Endothelial cell of umbilical vein (primary cell): ENCODE measurements around the gene MRNIP. TPM values are rescaled to one million over a fixed set of nuclear protein-coding genes. Genes with fewer than 3 reads are reported as not detected.
A peak's percentile ranks its signal among the peaks of the same experiment; 100 is the strongest.

ENCODE experiments used
- BruUV-seq: library from RNA; stranded (reverse); fragments of 400-500 nt; replicated peaks from 2 replicates; lab custom pipeline; 2021; lab: Mats Ljungman, UMichigan
- CTCF ChIA-PET: fragments of 300-600, 350-600 bp; sonication (Branson Sonifier 250); formaldehyde crosslinking; loops from one replicate; lab custom pipeline; 2021; ENCODE audit warnings: antibody characterized with exemption, inconsistent platforms; lab: Charles Lee
- POLR2A ChIA-PET: fragments of 300-600, 350-600 bp; sonication (Branson Sonifier 250); formaldehyde crosslinking; loops from one replicate; lab custom pipeline; 2021; ENCODE audit warnings: antibody characterized with exemption, inconsistent platforms; lab: Charles Lee
- DNase-seq: peaks from one replicate; pipeline ENCODE4 v3.0.0-alpha.2; 2011; ENCODE audit warnings: low read depth, low spot score
- FAIRE-seq: peaks from 2 replicates; lab custom pipeline; 2011; peaks lifted over from hg19 to GRCh38; lab: Jason Lieb, UNC
- H2AFZ ChIP-seq: 2 replicates; pipeline ENCODE4 v1.6.0; 2012; ENCODE audit warnings: low read depth, low read length, control low read depth, inconsistent platforms
- H3K27ac ChIP-seq: 2 replicates; pipeline ENCODE4 v1.5.1; 2011; ENCODE audit warnings: low read depth, mild to moderate bottlenecking, control low read depth, low read length, moderate library complexity; ENCODE audit not compliant: insufficient read depth
- H3K27me3 ChIP-seq, 2 experiments: 2 replicates each; pipeline versions ENCODE4 v1.6.0 to v1.6.1; 2011; ENCODE audit warnings: low read length in 2 of 2, mixed read lengths in 1 of 2; ENCODE audit not compliant: control insufficient read depth in 2 of 2, insufficient read depth in 2 of 2
- H3K36me3 ChIP-seq, 2 experiments: 2 replicates in 1 of 2; 3 replicates in 1 of 2; pipeline ENCODE4 v1.5.1; 2011; ENCODE audit warnings: low read length in 2 of 2, mild to moderate bottlenecking in 1 of 2, moderate library complexity in 1 of 2; ENCODE audit not compliant: control insufficient read depth in 2 of 2, insufficient read depth in 2 of 2; ENCODE audit errors: extremely low read depth in 1 of 2
- H3K4me1 ChIP-seq: 3 replicates; pipeline ENCODE4 v1.5.1; 2011; ENCODE audit warnings: mild to moderate bottlenecking, low read length; ENCODE audit not compliant: control insufficient read depth, insufficient read depth; ENCODE audit errors: extremely low read depth
- H3K4me2 ChIP-seq: 2 replicates; pipeline ENCODE4 v1.6.1; 2011; ENCODE audit warnings: low read length, control low read depth, mixed read lengths; ENCODE audit not compliant: insufficient read depth
- H3K4me3 ChIP-seq, 3 experiments: fragments of 200-600 bp in 1 of 3; sonication (generic), shearing (Covaris generic) in 1 of 3; replicated peaks in 1 of 3; 2 replicates each; pipeline ENCODE4 v1.5.1; 2011 to 2016; ENCODE audit warnings: control low read depth in 3 of 3, low read length in 3 of 3, mild to moderate bottlenecking in 2 of 3, inconsistent platforms in 1 of 3, low read depth in 1 of 3, moderate library complexity in 1 of 3; ENCODE audit not compliant: insufficient read depth in 1 of 3
- H3K79me2 ChIP-seq: 2 replicates; pipeline ENCODE4 v1.6.0; 2012; ENCODE audit warnings: low read length, inconsistent platforms; ENCODE audit not compliant: control insufficient read depth, insufficient read depth
- H3K9ac ChIP-seq: replicated peaks from 2 replicates; pipeline ENCODE3; 2011; ENCODE audit warnings: low read length, control low read depth; ENCODE audit not compliant: insufficient read depth; ENCODE audit errors: extremely low read depth
- H3K9me1 ChIP-seq: replicated peaks from 3 replicates; pipeline ENCODE4 v1.6.0; 2011; ENCODE audit warnings: mild to moderate bottlenecking, low read length; ENCODE audit not compliant: control insufficient read depth, insufficient read depth; ENCODE audit errors: extremely low read depth
- H3K9me3 ChIP-seq: replicated peaks from 2 replicates; pipeline ENCODE4 v1.5.1; 2012; ENCODE audit warnings: low read length, inconsistent platforms; ENCODE audit not compliant: control insufficient read depth, insufficient read depth
- H4K20me1 ChIP-seq: replicated peaks from 2 replicates; pipeline ENCODE3; 2011; ENCODE audit warnings: mild to moderate bottlenecking, low read length; ENCODE audit not compliant: control insufficient read depth, insufficient read depth; ENCODE audit errors: extremely low read depth
- CTCF ChIP-seq, 2 donors: IDR thresholded peaks; 1 replicate in 1 of 2; 2 replicates in 1 of 2; pipeline ENCODE4 v1.5.1; 2011; ENCODE audit warnings: low read length in 2 of 2, mild to moderate bottlenecking in 2 of 2, moderate library complexity in 2 of 2, control low read depth in 1 of 2, inconsistent platforms in 1 of 2, low read depth in 1 of 2; ENCODE audit not compliant: insufficient read depth in 1 of 2; ENCODE audit errors: extremely low read depth in 1 of 2
- EZH2 ChIP-seq: IDR thresholded peaks from 2 replicates; pipeline ENCODE4 v1.6.1; 2012; ENCODE audit warnings: borderline replicate concordance, low read depth, mild to moderate bottlenecking, moderate library complexity, low read length, inconsistent platforms; ENCODE audit not compliant: severe bottlenecking
- FOS ChIP-seq: IDR thresholded peaks from 2 replicates; pipeline ENCODE4 v1.6.1; 2011; ENCODE audit warnings: mild to moderate bottlenecking, low read length, moderate library complexity, borderline replicate concordance; ENCODE audit not compliant: insufficient read depth
- GATA2 ChIP-seq: IDR thresholded peaks from 2 replicates; pipeline ENCODE4 v1.7.0; 2011; ENCODE audit warnings: low read depth, mild to moderate bottlenecking, moderate library complexity, mixed read lengths, low read length; ENCODE audit not compliant: insufficient read length, insufficient read depth
- JUN ChIP-seq: IDR thresholded peaks from 2 replicates; pipeline ENCODE4 v1.6.1; 2011; ENCODE audit warnings: borderline replicate concordance, low read depth; ENCODE audit not compliant: insufficient read length, insufficient read depth
- MAX ChIP-seq: IDR thresholded peaks from 2 replicates; pipeline ENCODE4 v1.6.1; 2011; ENCODE audit not compliant: insufficient read depth, insufficient read length
- MYC ChIP-seq: IDR thresholded peaks from one replicate; pipeline ENCODE4 v1.6.1; 2011; ENCODE audit warnings: mild to moderate bottlenecking, low read depth, low read length
- POLR2A ChIP-seq: IDR thresholded peaks from 2 replicates; pipeline ENCODE4 v1.6.1; 2012; ENCODE audit warnings: low read depth, mild to moderate bottlenecking, control low read depth, low read length
- POLR2AphosphoS5 ChIP-seq: IDR thresholded peaks from 2 replicates; pipeline ENCODE4 v1.6.1; 2012; ENCODE audit warnings: low read depth, mild to moderate bottlenecking, control low read depth, low read length, moderate library complexity; ENCODE audit not compliant: insufficient read depth
- dilution Hi-C: fragments of 300-500 bp; cut with MboI; formaldehyde crosslinking; loops from one replicate; pipeline ENCODE4 v1.15.0; 2019; ENCODE audit warnings: low sequenced_read_pairs; ENCODE audit not compliant: extremely low pct_ligation_motif_present
- intact Hi-C: fragments of 100-400 bp; cut with micrococcal nuclease; formaldehyde crosslinking; loops from one replicate; pipeline ENCODE4 v1.10.0; 2022
- polyA plus RNA-seq, 4 experiments: library from polyadenylated mRNA; depleted of rRNA in 3 of 4; stranded (reverse) in 3 of 4; unstranded in 1 of 4; fragments of >200 nt; gene quantifications; 2 replicates each; pipeline versions ENCODE4 v1.2.1 to v1.2.3, GENCODE V29; 2011 to 2012; ENCODE audit warnings: missing spikeins in 1 of 4
- total RNA-seq: library from RNA; stranded (reverse); gene quantifications from 2 replicates; pipeline ENCODE4 v1.2.3, GENCODE V29; 2021

Gene MRNIP
- total and polyA plus RNA-seq, 2 donors (not counting 3 experiments of a cell fraction or from before 2014, with no cell fraction given): 17.1 to 19.1 TPM

GRCh38 chr5:179802207-179802883 is 56.3 kb downstream of the MRNIP start:
- Histone ChIP-seq H3K27me3 (no peaks in the 10 kb centered on the region), H3K9ac (no peak overlapping the region), H4K20me1 (no peaks in the 10 kb centered on the region), H3K9me1 (no peaks in the 10 kb centered on the region), H3K79me2 (peaks cover 33% of the 10 kb centered on the region), H3K27ac (no peak overlapping the region), H3K4me1 (peaks cover 19% of the 10 kb centered on the region), H3K9me3 (no peaks in the 10 kb centered on the region), H2AFZ (no peak overlapping the region), H3K36me3 (peaks cover 10 to 39% of the 10 kb centered on the region in 2 experiments), H3K4me2 (no peak overlapping the region), H3K4me3 (no peak overlapping the region)
- BruUV-seq: no TSS peak
- dilution Hi-C loops (no loop called here), intact Hi-C loops (loop anchor here (1.0 to 5.0 kb wide), 4 partner anchors 104 to 288 kb away; partner anchors contain the start of genes RNF130 and TBC1D9B)
- TF ChIP-seq MAX (no peak), MYC (no peak), CTCF (IDR thresholded peaks at IDR 0.05; ENCODE audit: extremely low read depth in 1 of 2, insufficient read depth in 1 of 2, low read depth in 1 of 2, low read length in 2 of 2) (no peak), POLR2A (no peak), POLR2AphosphoS5 (no peak), EZH2 (no peak), FOS (no peak), GATA2 (no peak), JUN (no peak)
- ChIA-PET POLR2A (interaction anchor here (0.6 to 2.5 kb wide), 3 partner anchors 18 to 1015 kb away, joined by 3 to 8 read pairs (median 4); partner anchors contain the start of gene SQSTM1), CTCF (interaction anchor here (0.6 to 2.4 kb wide), 26 partner anchors 9 to 289 kb away, joined by 3 to 21 read pairs (median 4); partner anchors contain the start of genes MAML1 and SQSTM1)
- FAIRE-seq (peak; percentile 63), DNase-seq (no peak)
